Activated gamma-delta T cell (primary cell): ENCODE results near the gene ALPK1.
"Not testable (repeated sequence)": the region's sequence is repeated elsewhere in the genome, so short reads cannot be mapped to it uniquely, and the experiment has no call there.

ENCODE experiments used
- DNase-seq: peaks from one replicate; lab custom pipeline; 2025; lab: John Stamatoyannopoulos, UW

Gene ALPK1

DNA sequence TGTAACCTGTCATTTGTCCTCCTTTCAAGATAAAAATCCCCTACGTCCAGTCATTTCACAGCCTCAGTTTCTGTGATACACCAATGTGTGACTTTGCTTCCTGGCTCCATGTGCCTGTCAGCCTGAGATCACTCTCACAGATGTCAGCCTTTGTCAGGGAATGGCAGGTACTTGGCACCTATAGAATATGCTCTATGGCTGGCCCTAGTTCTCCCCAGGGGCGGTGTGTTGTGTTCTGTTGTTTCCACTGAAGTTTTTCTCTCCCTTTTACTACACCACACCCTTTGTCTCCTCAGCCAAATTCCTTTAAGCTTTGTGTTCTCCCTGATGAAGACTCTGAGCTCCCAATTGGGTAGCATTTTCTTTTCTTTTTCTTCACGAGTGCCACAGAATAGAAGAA, 81.7 kb downstream of the ALPK1 start:
- no peak for DNase-seq

- no peak for DNase-seq
These were observed 82.1 kb downstream of the ALPK1 start for GRCh38 chr4:112379306-112379705.

GRCh38 chr4:112381996-112382692, 85.0 kb downstream of the ALPK1 start:
- no peak for DNase-seq

DNA sequence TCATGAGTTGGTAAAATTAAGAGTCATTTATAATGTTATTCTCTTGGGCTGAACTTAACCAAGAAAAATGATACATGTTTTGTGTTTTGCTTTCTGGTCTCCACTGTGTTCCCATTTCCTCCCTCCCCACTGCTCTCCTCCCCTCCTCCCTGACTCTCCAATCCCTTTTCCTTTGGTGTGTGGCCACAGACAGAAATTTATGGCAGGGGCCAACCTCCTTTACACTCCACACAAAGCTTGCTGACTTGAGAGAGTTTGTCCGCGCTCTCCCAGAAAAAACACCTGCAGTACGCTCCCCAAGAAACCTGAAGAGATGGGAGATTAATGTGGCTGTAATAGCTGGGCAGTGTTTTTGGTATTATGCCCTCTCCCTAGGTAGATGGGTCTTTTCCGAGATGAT, 88.9 kb downstream of the ALPK1 start:
- DNase-seq: no peak

- DNase-seq: no peak
These were observed 104.9 kb downstream of the ALPK1 start for GRCh38 chr4:112402098-112402497.

GRCh38 chr4:112403101-112403945, 106.2 kb downstream of the ALPK1 start:
- DNase-seq: no peak

DNA sequence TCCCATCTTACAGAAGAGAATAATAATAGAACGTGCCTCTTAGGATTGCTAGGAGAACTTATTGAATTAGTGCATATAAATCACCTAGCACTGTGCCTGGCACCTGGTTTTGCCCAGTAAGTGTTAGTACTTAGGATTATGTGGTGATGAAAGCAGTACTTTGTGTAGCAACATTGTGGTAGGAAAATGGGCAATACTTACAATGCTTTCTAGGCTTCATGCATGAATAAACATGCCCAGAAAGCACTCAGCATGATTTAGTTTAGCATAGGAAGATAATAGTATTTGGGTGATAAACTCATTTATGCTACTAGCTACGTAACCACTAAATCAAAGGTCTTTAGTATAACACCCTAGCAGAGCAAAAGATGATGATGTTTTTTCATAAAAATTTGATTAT, 113.2 kb downstream of the ALPK1 start:
- DNase-seq: no peak

- DNase-seq: no peak
These were observed 113.6 kb downstream of the ALPK1 start for GRCh38 chr4:112410804-112411203.

GRCh38 chr4:112411781-112412550, 114.8 kb downstream of the ALPK1 start:
- DNase-seq: no peak

DNA sequence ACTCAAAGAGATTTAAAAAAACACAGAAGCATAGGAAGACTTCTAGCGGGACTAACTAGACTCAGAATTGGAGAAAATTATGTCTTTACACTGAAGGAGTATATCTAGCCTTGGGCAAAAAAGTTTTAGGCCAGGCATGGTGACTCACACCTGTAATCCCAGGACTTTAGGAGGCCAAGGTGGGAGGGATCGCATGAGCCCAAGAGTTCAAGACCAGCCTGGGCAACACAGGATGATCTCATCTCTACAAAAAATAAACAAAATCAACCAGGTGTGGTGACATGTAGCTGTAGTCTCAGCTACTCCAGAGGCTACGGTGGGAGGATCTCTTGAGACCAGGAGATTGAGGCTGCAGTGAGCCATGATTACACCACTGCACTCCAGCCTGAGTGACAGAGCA, 119.3 kb downstream of the ALPK1 start:
- no peak for DNase-seq

DNA sequence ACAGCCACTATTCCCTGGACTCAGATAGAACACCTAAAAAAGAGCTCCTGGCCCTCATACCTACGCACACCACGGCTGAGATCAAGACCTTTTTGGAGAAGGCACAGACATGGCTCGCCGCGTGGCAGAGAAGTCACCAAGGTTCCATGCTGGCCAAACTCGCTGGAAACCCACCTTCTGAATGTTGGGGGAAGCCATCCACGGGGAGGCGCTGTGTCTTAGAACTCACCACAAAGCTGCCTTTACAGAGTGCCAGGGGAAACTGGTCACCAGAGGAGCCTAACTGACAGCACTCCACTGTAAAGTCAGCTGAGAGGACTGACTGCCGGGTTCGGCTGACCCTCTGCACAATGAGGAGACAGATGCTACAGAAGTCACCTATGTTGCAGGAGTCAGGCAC, 120.9 kb downstream of the ALPK1 start:
- DNase-seq: no peak

DNA sequence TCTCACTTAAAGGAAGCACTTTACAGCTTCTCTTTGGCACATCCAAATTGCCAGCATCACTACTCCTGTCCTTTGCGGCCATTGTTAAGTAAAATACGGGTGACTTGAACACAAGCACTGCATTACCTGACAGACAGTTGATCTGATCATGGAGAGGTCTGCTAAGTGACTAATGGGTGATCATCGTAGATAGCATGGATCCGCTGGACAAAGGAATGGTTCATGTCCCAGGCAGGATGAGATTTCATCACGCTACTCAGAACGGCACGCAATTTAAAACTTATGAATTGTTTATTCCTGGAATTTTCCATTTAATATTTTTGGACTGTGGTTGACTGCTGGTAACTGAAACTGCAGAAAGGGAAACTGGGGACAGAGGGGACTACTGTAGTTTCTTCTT, 124.7 kb downstream of the ALPK1 start:
- no peak for DNase-seq

DNA sequence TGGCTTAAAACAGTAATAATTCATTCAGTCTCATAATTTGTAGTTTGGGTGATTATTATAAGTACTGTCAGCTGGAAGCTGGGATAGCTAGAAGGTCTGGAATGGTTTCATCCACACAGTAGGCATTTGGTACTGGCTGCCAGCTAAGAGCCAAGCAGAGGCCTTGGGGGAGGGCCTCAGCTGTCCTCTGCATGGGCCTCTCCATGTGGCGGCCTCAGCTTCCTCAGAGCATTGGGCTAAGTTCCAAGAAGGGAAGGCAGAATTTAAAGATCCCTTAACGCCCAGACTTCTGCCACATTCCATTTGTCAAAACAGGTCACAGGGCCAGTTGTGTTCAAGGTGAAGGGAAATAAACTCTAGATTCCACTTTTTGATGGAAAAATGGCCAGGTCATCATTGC, 125.5 kb downstream of the ALPK1 start:
- no peak for DNase-seq

DNA sequence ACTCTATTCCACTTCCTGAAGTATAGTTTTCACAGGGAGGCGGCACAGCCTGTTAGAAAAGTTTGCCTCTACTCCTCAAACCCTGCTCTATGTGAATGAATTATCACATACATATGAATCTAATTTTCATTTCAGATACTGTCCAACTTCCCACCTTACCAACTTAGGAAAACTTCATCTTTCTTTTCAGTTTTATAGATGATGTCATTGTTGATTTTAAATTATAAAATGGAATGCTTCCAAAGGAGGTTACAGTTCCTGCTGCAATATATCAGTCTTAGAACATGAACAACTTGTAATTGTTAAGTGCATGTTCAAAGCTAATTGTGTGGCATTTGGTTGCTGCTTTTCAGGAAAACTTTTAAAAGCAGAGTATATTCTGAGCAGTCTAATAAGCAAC, 126.4 kb downstream of the ALPK1 start:
- DNase-seq: no peak

DNA sequence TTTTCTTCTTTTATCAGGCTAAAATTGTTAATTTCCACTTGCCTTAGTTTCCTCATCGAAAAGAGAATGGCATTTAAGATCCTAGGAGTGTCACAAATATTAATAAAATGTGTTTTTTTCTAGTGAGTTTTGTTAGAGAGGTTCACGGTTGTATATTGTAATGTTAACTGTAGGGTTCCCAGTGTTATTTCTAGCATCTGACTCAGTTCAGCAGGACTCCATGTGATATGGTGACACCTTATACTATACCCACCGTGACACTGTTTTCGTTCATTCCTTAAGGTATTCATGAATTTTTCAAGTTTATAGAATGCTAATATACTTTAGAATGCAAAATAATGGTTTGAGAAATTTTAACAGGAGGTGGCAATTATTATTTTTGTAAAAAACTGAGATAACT, 128.7 kb downstream of the ALPK1 start:
- DNase-seq: no peak

DNA sequence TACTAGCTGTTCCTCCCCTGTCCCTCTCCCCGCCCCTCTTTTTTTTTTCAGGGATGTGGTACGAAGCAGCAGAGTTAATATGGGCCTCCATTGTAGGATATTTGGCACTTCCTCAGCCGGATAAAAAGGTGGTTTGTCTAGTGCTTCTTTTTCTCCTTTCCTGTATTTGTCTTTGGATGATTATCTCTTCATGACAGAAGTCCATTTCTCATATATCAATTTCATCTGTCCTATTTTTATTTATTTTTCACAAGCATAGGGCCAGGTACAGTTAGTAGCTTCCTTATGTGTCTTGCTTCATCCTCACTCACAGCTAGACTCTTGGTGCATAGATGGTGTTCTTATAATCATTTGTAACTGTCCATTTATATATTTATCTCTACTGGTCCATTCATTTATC, 129.2 kb downstream of the ALPK1 start:
- no peak for DNase-seq

DNA sequence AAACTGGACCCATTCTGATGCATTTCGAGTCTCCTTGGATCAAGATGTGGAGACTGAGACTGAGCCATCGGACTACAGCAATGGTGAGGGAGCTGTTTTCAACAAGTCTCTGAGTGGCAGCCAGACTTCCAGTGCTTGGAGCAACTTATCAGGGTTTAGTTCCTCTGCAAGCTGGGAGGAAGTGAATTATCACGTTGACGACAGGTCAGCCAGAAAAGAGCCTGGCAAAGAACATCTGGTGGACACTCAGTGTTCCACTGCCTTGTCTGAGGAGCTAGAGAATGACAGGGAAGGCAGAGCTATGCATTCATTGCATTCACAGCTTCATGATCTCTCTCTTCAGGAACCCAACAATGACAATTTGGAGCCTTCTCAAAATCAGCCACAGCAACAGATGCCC, 134.0 kb downstream of the ALPK1 start:
- DNase-seq: no peak

DNA sequence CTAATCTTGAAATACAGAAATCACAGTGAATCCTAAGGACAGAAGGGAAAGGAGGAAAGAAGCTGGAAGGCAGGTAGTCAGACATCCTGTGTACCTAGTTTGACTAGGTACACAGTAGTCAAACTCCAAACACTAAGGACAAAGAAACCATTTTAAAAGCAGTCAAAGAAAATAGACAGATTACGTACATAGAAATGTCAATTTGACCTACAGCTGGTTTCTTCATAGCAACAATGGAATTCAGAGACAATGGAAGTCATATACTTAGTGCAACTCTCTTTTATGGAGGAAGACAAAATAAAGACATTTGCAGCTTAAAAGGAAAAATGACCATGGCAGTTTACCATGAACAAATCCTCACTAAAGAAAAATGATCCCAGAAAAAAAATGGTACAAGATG, 139.8 kb downstream of the ALPK1 start:
- DNase-seq: no peak

DNA sequence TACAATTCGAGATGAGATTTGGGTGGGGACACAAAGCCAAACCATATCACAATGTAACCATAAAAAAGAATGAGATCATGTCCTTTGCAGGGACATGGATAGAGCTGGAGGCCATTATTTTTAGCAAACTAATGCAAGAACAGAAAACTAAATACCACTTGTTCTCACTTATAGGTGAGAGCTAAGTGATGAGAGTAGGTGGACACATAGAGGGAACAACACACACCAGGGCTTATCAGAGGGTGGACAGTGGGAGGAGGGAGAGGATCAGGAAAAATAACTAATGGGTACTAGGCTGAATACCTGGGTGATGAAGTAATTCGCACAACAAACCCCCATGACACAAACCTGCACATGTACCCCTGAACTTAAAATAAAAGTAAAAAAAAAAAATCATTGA, 145.1 kb downstream of the ALPK1 start:
- not testable (repeated sequence) for DNase-seq

GRCh38 chr4:112448306-112449132, 151.3 kb downstream of the ALPK1 start:
- no peak for DNase-seq

GRCh38 chr4:112449708-112450107, 152.5 kb downstream of the ALPK1 start:
- DNase-seq: no peak

DNA sequence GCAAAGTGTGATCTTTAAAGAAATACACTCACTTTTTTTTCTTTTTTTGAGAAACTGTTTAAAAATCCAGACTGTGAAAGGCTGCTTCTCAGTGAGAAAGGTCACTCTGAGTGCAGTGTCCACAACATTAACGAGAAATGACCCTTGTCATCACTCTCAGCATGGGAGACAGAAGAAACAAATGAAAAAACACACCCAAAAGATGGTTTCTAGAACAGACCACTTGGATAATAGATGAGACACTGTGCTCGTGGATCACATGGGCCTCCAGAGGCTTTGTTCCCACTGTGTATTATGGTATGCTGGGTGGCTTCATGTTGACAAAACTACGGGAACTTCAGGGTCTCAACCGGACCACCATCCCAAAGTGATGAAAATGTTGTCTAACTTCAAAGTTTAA, 153.9 kb downstream of the ALPK1 start:
- no peak for DNase-seq
